Osteoblast (primary cell): Measurements from ENCODE around the gene WWOX. TPM values are rescaled to one million over a fixed set of nuclear protein-coding genes. Genes with fewer than 3 reads are reported as not detected.
A peak's percentile ranks its signal among the peaks of the same experiment; 100 is the strongest.
"Not testable (repeated sequence)": the region's sequence is repeated elsewhere in the genome, so short reads cannot be mapped to it uniquely, and the experiment has no call there.

Source experiments
- DNase-seq: peaks from one replicate; pipeline ENCODE4 v3.0.0; 2011; ENCODE audit warnings: low spot score, mixed read lengths; ENCODE audit not compliant: insufficient read length; ENCODE audit errors: missing footprints
- H2AFZ ChIP-seq: 2 replicates; pipeline ENCODE4 v1.6.0; 2011; ENCODE audit warnings: mild to moderate bottlenecking, low read length
- H3K27ac ChIP-seq: 2 replicates; pipeline ENCODE4 v1.5.1; 2011; ENCODE audit warnings: mild to moderate bottlenecking, low read depth, low read length, moderate library complexity
- H3K27me3 ChIP-seq: 2 replicates; pipeline ENCODE4 v1.6.0; 2012; ENCODE audit warnings: mild to moderate bottlenecking, control low read depth, inconsistent platforms, low read length, moderate library complexity; ENCODE audit not compliant: insufficient read depth
- H3K36me3 ChIP-seq: 2 replicates; pipeline ENCODE4 v1.5.1; 2011; ENCODE audit warnings: mild to moderate bottlenecking, low read length, control low read depth, moderate library complexity; ENCODE audit not compliant: insufficient read depth
- H3K4me1 ChIP-seq: 2 replicates; pipeline ENCODE4 v1.5.1; 2011; ENCODE audit warnings: mild to moderate bottlenecking, low read length, control low read depth, moderate library complexity; ENCODE audit not compliant: insufficient read depth
- H3K4me2 ChIP-seq: 2 replicates; pipeline ENCODE4 v1.6.0; 2011; ENCODE audit warnings: mild to moderate bottlenecking, low read length; ENCODE audit not compliant: insufficient read depth
- H3K4me3 ChIP-seq: fragments of 200-600 bp; sonication (generic); 3 replicates; pipeline ENCODE4 v1.5.1; 2012; ENCODE audit warnings: mild to moderate bottlenecking, low read length, inconsistent platforms; ENCODE audit not compliant: insufficient read depth
- H3K79me2 ChIP-seq: 2 replicates; pipeline ENCODE4 v1.6.0; 2012; ENCODE audit warnings: mild to moderate bottlenecking, low read length, control low read depth, inconsistent platforms; ENCODE audit not compliant: insufficient read depth
- H3K9me3 ChIP-seq: 2 replicates; pipeline ENCODE4 v1.5.1; 2011; ENCODE audit warnings: low read depth, low read length, control low read depth
- H4K20me1 ChIP-seq: 2 replicates; pipeline ENCODE4 v1.6.0; 2012; ENCODE audit warnings: mild to moderate bottlenecking, low read length, control low read depth; ENCODE audit not compliant: insufficient read depth
- CTCF ChIP-seq: IDR thresholded peaks from 2 replicates; pipeline ENCODE4 v1.5.1; 2011; ENCODE audit warnings: mild to moderate bottlenecking, low read depth, low read length, moderate library complexity; ENCODE audit errors: extremely low read depth
- total RNA-seq: library from RNA; depleted of rRNA; stranded (reverse); fragments of >200 nt; gene quantifications from 2 replicates; pipeline ENCODE4 v1.2.3, GENCODE V29; 2012

WWOX gene
- total RNA-seq, 1 donor: 23.9 TPM

GRCh38 chr16:78597809-78598570 is 498.5 kb downstream of the WWOX start:
- Histone ChIP-seq H3K27ac (no peak overlapping the region), H3K79me2 (no peaks in the 10 kb centered on the region), H3K9me3 (no peaks in the 10 kb centered on the region), H2AFZ (no peak overlapping the region), H3K27me3 (no peaks in the 10 kb centered on the region), H3K4me3 (no peak overlapping the region), H3K4me2 (no peak overlapping the region), H3K4me1 (no peaks in the 10 kb centered on the region), H4K20me1 (no peaks in the 10 kb centered on the region), H3K36me3 (no peaks in the 10 kb centered on the region)
- no peak for TF ChIP-seq CTCF
- no peak for DNase-seq

- Histone ChIP-seq H3K9me3 (no peaks in the 10 kb centered on the region), H4K20me1 (no peaks in the 10 kb centered on the region), H3K4me1 (no peaks in the 10 kb centered on the region), H3K27ac (no peak overlapping the region), H3K27me3 (no peaks in the 10 kb centered on the region), H3K4me3 (no peak overlapping the region), H3K79me2 (no peaks in the 10 kb centered on the region), H3K4me2 (no peak overlapping the region), H2AFZ (no peak overlapping the region), H3K36me3 (no peaks in the 10 kb centered on the region)
- peak; percentile 77 for DNase-seq
- no peak for TF ChIP-seq CTCF
These were observed 499.8 kb downstream of the WWOX start for GRCh38 chr16:78599271-78599670.

GRCh38 chr16:78604423-78605062 is 505.1 kb downstream of the WWOX start:
- not testable (repeated sequence) for H3K4me3 ChIP-seq, H2AFZ ChIP-seq, H3K27me3 ChIP-seq, H3K4me2 ChIP-seq, H3K4me1 ChIP-seq, H3K27ac ChIP-seq, H3K36me3 ChIP-seq, DNase-seq, H4K20me1 ChIP-seq, H3K79me2 ChIP-seq, H3K9me3 ChIP-seq

GRCh38 chr16:78605548-78606101 is 506.2 kb downstream of the WWOX start:
- no peaks in the 10 kb centered on the region for H3K4me1 ChIP-seq
- H3K27ac ChIP-seq: no peak overlapping the region
- H3K79me2 ChIP-seq: no peaks in the 10 kb centered on the region
- no peak overlapping the region for H2AFZ ChIP-seq
- no peak for DNase-seq
- no peaks in the 10 kb centered on the region for H3K27me3 ChIP-seq
- no peak overlapping the region for H3K4me2 ChIP-seq
- TF ChIP-seq CTCF: no peak
- H3K4me3 ChIP-seq: no peak overlapping the region
- no peaks in the 10 kb centered on the region for H4K20me1 ChIP-seq
- no peaks in the 10 kb centered on the region for H3K36me3 ChIP-seq
- H3K9me3 ChIP-seq: no peaks in the 10 kb centered on the region
